T follicular helper cell (primary cell): Measurements from ENCODE around the gene FRMD4A.

Experiments used
- DNase-seq: peaks from one replicate; pipeline ENCODE4 v3.0.0-alpha.2; 2020; ENCODE audit warnings: low read depth

Gene FRMD4A

GRCh38 chr10:14186245-14186644 lies 144.5 kb downstream of the FRMD4A start:
- DNase-seq, result no peak

GRCh38 chr10:14185316-14186045 lies 145.2 kb downstream of the FRMD4A start:
- DNase-seq, result peak; percentile 34

GRCh38 chr10:14184841-14185315 lies 145.8 kb downstream of the FRMD4A start:
- peak; percentile 48 for DNase-seq

- no peak for DNase-seq
Observed at GRCh38 chr10:14182781-14183180, 147.9 kb downstream of the FRMD4A start.

- DNase-seq, result no peak
Observed at GRCh38 chr10:14181567-14181936, 149.2 kb downstream of the FRMD4A start.

- DNase-seq, result no peak
Observed at GRCh38 chr10:14180911-14181566, 149.7 kb downstream of the FRMD4A start.

GRCh38 chr10:14179251-14179650 lies 151.5 kb downstream of the FRMD4A start:
- no peak for DNase-seq

- no peak for DNase-seq
Observed at GRCh38 chr10:14173706-14174594, 156.8 kb downstream of the FRMD4A start.

GRCh38 chr10:14173391-14173705 lies 157.4 kb downstream of the FRMD4A start:
- no peak for DNase-seq

GRCh38 chr10:14172336-14172950 lies 158.3 kb downstream of the FRMD4A start:
- no peak for DNase-seq

- no peak for DNase-seq
Observed at GRCh38 chr10:14171336-14171735, 159.4 kb downstream of the FRMD4A start.

- no peak for DNase-seq
Observed at GRCh38 chr10:14163377-14164086, 167.2 kb downstream of the FRMD4A start.

GRCh38 chr10:14162629-14163344 lies 167.9 kb downstream of the FRMD4A start:
- DNase-seq, result no peak

GRCh38 chr10:14162061-14162460 lies 168.7 kb downstream of the FRMD4A start:
- no peak for DNase-seq

- no peak for DNase-seq
Observed at GRCh38 chr10:14160299-14160698, 170.4 kb downstream of the FRMD4A start.

GRCh38 chr10:14158575-14158974 lies 172.1 kb downstream of the FRMD4A start:
- no peak for DNase-seq

- DNase-seq, result no peak
Observed at GRCh38 chr10:14156104-14156503, 174.6 kb downstream of the FRMD4A start.

GRCh38 chr10:14153570-14154055 lies 177.1 kb downstream of the FRMD4A start:
- DNase-seq, result no peak

- DNase-seq, result no peak
Observed at GRCh38 chr10:14151571-14151970, 179.2 kb downstream of the FRMD4A start.

- DNase-seq, result no peak
Observed at GRCh38 chr10:14150526-14150925, 180.2 kb downstream of the FRMD4A start.

- no peak for DNase-seq
Observed at GRCh38 chr10:14146501-14146900, 184.2 kb downstream of the FRMD4A start.
